Dedifferentiated amniotic fluid mesenchymal stem cell (primary cell): Measurements from ENCODE around the gene UBE2L5.
A peak's percentile ranks its signal among the peaks of the same experiment; 100 is the strongest.

ENCODE experiments used
- DNase-seq: peaks from one replicate; pipeline ENCODE4 v3.0.0-alpha.2; 2016; ENCODE audit errors: extremely low spot score

Gene UBE2L5

DNA sequence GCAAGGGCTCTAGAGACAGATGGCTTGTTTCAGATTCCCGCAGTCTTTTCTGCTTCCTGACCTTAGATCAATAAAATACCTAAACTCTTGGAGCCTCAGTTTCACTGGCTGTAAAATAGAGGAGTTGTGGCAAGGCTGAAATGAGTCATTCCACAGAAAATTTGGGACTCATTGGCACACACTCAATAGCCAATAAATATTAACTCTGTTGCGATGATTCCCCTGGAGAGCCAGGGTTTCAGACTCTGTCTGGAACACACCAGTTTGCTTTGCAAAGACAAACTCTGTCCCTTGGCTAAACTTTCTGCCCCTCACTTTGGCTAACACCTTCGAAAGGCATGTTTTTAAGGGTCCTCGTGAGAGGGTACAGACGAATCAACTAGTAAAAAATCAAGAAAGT lies 18.1 kb upstream of the UBE2L5 start:
- no peak for DNase-seq

DNA sequence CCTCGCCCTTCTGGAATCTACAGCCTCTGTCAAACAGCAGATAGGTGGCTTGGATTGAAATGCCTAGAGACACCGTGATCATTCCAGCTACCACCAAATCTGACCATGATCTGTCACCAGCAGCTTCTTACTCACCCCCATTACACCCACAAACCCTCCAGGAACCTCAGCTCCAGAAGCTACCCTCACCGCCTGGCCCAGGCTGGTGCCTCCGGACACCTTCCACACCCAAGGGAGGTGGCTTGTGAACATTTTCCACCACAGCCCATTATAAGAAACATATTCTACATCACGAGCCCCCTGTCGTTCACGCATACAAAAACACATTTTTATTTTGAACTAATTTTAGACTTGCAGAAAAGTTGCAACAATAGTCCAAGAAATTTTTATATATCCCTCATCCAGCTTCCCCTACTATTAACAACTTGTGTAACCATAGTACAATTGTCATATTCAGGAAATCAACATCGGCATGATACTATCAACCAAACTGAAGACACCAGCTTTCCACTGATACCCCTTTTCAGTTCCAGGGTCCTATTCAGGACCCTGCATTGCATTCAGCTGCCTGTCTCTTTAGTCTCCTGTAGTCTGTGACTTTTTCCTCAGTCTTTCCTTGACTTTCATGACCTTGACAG lies 15.4 kb upstream of the UBE2L5 start:
- DNase-seq = no peak

GRCh38 chr13:30408319-30409101 lies 13.8 kb upstream of the UBE2L5 start:
- DNase-seq = peak; percentile 63

DNA sequence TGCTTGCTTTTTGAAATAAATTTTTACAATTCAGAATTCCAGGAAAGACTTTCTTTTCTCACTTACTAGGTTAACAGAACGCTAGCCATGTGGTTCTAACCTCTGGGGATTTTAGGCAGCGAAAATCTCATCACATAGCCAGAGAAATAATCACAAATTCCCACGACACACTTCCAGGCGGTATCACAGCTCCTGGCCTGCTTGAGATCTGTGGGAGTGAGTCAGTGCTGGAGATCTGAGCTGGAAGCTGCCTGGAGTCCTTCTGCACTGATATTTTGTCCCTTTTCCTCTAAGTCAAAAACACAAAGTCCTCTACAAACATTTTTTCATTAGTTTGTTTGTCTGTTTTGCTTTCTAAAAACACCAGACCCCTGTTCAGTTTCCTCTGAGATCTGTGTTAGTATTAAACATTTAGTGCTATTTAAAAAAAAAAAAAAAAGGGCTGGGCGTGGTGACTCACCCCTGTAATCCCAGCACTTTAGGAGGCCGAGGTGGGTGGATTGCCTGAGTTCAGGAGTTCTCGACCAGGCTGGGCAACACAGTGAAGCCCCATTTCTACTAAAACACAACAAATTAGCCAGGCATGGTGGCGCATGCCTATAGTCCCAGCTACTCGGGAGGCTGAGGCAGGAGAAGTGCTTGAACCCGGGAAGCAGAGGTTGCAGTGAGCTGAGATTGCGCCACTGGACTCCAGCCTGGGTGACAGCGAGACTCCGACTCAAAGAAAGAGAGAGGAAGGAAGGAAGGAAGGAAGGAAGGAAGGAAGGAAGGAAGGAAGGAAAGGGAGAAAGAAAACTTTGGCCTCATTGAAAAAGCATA lies 12.2 kb upstream of the UBE2L5 start:
- DNase-seq = no peak

DNA sequence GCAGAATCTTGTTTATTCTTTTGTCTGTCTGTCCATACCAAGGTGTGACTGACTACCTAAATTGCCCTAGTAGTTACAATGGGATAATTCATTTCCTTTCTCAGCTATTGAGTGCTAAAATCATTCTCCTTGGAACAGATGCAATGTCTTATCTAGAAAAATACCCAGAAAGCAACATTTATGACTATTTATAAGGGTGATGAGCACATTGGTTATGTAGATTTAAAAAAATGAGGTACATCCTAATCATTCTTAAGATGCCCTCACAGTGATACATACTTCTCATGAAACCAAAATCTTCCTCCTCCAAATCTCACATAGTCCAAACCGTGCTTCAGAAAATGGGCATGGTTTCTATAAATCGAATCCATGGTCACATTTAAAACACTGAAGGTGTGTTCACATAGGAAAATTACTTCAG lies 11.6 kb upstream of the UBE2L5 start:
- no peak for DNase-seq

DNA sequence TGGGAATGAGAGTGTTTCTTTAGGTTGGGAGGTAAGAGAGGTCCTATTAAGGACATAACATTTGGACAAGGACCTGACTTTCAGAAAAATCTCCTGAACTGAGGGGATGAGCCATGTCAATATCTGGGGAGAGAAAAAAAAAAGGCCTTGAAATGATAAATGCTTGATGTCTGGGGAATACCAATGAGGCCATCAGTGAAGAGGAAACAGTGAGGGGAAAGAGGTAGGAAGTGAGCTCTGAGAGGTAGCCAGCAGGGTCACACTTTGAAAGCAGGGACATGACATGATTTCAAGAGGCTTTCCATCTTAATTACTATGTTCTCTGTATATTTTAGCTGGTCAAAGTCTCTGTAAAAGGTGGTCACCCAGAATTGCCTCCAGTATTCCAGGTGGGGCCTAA lies 9.9 kb upstream of the UBE2L5 start:
- no peak for DNase-seq

GRCh38 chr13:30413842-30414241 lies 8.5 kb upstream of the UBE2L5 start:
- no peak for DNase-seq

DNA sequence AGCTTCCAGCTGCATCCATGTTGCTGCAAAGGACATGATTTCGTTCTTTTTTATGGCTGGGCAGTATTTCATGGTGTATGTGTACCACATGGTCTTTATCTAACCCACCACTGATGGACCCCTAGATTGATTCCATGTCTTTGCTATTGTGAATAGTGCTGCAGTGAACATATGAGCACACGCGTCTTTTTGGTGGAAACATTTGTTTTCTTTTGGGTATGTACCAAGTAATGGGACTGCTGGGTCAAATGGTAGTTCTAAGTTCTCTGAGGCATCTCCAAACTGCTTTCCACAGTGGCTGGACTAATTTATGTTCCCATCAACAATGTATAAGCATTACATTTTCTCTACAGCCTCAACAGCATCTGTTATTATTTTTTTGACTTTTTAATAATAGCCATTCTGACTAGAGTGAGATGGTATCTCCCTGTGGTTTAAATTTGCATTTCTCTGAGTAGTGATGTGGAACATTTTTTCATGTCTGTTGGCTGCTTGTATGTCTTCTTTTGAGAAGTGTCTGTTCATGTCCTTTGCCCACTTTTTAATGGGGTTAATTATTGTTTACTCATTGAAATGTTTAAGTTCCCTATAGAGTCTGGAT lies 6.8 kb upstream of the UBE2L5 start:
- no peak for DNase-seq

GRCh38 chr13:30416471-30416870 lies 5.8 kb upstream of the UBE2L5 start:
- no peak for DNase-seq

GRCh38 chr13:30418075-30418716 lies 4.1 kb upstream of the UBE2L5 start:
- no peak for DNase-seq

- no peak for DNase-seq
Observed at GRCh38 chr13:30418717-30419459, 3.4 kb upstream of the UBE2L5 start.

DNA sequence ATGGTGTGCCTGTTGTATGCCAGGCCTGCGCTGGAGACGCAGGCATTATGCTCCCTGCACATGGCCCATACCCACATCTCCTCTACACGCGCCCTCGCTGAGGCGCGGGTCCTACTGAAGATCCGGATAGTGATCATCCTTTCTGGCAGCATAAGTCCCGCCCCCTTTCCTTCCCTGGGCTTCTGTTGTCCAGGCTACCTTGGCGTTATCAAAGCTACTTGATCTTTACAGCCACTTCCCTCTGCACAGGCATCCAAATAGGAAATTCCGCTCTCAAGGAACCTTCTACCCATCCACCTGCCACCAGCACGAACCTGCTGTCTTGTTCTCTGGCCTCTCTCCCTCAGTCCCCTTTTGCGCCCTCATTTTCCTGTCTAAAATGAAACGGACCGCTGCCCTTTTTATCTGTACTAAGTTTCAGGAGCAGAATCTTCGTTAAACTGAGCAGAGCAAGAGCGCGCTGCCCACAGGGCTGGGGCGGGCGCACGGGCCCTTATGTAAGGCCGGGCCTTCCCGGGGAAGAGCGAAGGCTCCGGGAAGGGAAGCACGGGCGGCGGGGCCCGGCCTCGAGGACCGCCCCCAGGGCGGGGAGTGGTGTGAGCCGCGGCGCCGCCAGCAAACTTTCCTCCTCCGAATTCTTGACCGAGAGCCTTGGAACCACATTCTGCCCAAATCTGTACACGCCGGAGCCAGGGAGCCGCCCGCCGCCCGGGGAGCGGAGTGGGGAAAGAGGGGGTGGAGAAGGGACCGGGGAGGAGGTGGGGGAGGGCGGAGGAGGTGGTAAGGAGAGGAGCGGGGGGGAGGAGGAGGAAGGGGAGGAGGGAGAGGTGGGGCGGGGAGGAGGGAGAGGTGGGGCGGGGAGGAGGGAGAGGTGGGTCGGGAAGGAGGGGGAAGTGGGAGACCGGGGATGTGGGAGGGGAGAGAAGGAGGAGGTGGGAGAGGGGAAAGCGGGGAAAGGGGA lies 920 bp upstream of the UBE2L5 start:
- DNase-seq = peak; percentile 69

GRCh38 chr13:30423891-30424290 lies 1.6 kb downstream of the UBE2L5 start:
- no peak for DNase-seq

DNA sequence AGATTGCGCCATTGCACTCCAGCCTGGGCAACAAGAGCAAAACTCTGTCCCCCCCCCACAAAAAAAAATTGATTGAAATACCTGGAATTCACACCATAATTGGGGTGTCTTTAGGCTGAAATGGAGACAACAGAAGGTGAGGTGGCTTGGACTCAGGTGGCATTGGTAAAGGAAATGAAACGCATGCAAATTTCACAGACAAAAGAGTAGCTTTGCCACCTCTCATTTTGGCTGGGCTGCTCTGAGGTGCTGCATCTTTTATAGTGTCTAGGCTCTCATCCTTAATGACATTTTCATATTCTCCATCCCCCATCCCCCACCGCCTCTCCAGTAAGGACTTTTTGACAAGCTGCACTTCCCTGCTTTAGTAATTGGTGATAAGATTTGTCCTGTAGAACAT lies 6.9 kb downstream of the UBE2L5 start:
- no peak for DNase-seq

GRCh38 chr13:30429721-30430694 lies 7.7 kb downstream of the UBE2L5 start:
- peak; percentile 72 for DNase-seq

DNA sequence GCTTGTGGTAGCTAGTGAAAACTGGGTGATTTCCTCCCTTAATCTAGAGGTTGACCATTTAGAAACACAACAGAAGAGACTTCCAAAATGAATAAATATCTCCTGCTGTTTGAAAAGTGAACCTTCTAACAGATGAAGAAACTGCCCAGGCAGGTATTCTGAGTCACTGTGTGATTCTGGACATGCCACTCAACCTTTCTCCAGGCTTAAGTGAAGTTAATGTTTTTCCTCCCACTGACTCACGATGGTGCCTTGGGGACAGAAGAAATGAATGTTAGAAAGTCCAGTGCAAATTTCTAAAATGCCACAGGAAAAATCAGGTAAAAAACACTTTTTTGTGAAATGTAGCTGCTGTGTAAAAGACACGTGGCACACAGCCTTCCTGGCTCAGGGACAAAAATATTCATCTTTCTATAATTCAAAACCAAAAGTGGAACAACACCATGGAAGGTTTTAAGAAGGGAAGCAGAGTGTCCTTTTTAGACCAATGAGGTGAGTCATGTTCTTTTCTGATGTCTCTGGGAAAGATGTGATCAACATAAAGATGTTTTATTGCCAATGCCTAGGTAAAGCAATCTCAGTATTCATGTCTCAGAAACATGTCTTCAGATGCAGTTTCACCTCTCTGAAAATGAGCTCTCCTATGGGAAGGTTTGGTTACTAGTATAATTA lies 9.1 kb downstream of the UBE2L5 start:
- no peak for DNase-seq

DNA sequence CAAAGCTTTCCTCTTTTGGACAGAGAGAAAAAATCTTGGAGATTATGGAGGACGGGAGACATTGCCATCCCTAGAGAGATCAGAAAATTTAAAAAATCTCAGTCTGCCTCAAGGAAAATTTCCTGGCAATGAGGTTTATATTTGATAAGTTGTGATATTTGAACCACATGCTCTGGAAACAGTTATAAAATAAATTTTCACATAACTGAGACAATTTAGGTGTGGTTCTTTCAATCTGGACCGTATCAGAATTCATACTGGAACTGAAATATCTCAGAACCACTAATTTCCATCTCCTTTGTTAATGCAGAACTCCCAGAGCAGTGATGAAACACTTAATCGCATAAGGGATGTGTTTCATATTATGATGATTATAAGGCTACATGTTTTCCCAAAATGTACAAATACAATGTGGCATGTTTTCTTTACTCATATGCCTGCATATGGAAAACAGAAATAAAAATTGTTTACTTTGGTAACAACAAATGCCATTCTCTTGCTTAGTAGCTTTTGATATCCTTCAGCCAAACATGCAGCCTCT lies 13.7 kb downstream of the UBE2L5 start:
- DNase-seq = peak; percentile 22

- no peak for DNase-seq
Observed at GRCh38 chr13:30437177-30437576, 14.9 kb downstream of the UBE2L5 start.
